Loucy (cell line): Measurements from ENCODE around the gene CSF1R.

Experiments
- EZH2phosphoT487 ChIP-seq: fragments of 200-600 bp; IDR thresholded peaks from 2 replicates; pipeline ENCODE4 v1.6.1; 2018; ENCODE audit warnings: antibody characterized with exemption, mild to moderate bottlenecking, moderate library complexity, borderline replicate concordance
- TF ChIP-seq, protein P1 (sequence below): fragments of 200-600 bp; sonication (generic); conservative IDR thresholded peaks from 2 replicates; pipeline ENCODE4 v1.5.1; 2014; ENCODE audit warnings: mild to moderate bottlenecking, antibody characterized with exemption, low read length

DNA sequence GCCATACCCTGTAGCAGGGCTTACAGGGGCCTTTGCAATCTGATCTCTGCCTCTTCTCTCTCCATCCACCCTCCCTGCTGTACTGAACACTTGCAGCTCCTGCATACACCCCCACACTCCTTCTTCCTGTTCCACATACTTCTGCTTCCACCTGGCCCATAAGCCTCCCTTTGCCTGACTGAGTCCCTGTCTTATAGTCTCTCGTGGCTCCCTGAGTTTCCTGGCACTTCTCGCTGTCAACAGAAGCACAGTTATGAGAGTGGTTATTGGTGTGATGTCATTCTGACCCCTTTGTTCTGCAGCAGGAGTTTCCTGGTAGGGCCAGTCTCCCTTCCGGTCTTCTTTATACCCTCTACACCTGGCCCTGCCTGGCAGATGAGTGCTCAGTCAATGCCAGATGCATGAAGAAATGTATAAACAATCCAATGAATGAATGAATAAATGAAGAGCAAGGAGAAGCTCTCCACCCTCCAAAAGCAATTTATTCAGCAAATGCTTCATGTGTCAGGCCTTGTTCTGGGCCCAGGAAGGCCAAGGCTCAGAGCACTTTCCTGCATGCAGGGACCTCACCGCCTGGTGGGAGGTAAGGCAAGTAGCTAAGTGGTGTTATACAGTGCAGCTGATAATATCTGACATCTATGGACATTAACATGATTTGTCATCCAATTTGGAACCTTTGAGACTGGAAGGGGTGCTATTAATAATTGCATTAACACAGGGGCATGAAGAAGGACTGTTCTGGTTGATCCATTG, 20.5 kb upstream of the CSF1R start:
- TF ChIP-seq, protein P1, sequence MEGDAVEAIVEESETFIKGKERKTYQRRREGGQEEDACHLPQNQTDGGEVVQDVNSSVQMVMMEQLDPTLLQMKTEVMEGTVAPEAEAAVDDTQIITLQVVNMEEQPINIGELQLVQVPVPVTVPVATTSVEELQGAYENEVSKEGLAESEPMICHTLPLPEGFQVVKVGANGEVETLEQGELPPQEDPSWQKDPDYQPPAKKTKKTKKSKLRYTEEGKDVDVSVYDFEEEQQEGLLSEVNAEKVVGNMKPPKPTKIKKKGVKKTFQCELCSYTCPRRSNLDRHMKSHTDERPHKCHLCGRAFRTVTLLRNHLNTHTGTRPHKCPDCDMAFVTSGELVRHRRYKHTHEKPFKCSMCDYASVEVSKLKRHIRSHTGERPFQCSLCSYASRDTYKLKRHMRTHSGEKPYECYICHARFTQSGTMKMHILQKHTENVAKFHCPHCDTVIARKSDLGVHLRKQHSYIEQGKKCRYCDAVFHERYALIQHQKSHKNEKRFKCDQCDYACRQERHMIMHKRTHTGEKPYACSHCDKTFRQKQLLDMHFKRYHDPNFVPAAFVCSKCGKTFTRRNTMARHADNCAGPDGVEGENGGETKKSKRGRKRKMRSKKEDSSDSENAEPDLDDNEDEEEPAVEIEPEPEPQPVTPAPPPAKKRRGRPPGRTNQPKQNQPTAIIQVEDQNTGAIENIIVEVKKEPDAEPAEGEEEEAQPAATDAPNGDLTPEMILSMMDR, result no peak
- TF ChIP-seq EZH2phosphoT487, result no peak
